ENCODE data around the gene UPF2.

DNA sequence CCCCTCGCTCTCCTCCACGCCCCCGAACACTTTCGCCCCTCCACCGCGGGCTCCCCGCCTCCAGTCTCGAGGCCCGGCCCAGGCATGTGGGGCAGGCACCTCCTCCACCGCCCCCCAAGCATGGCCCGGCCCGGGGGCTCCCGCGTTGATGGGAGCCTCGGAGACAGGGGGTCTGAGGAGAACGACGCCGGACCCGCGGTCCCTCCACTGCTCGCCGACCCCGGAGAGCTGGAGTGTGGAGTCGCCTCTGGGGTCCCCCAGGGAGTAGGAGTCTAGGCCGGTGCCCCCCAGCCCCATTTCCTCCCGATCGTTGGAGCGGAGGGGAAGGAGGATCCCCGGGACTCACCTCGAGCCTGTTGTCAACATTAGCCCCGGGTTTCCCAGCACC, 206 bp downstream of the UPF2 start:
- TF ChIP-seq CTCF (IDR thresholded peaks at IDR 0.05; ENCODE audit: low read depth, low read length) (no peak), POLR2A (IDR thresholded peaks at IDR 0.05; ENCODE audit: extremely low read depth, insufficient read length) (no peak), MAX (IDR thresholded peaks at IDR 0.05; ENCODE audit: low read depth, low read length) (no peak; the same call in 1 of the 2 replicates), MYC (IDR thresholded peaks at IDR 0.05; ENCODE audit: low read depth, low read length) (no peak)

Data from NB4 (cell line).